ENCODE data around the gene C3orf52. TPM values are rescaled to one million over a fixed set of nuclear protein-coding genes. Genes with fewer than 3 reads are reported as not detected.

Gene C3orf52
- total and polyA plus RNA-seq, 2 experiments from 2014 or later, result 10.4 to 18.8 TPM

DNA sequence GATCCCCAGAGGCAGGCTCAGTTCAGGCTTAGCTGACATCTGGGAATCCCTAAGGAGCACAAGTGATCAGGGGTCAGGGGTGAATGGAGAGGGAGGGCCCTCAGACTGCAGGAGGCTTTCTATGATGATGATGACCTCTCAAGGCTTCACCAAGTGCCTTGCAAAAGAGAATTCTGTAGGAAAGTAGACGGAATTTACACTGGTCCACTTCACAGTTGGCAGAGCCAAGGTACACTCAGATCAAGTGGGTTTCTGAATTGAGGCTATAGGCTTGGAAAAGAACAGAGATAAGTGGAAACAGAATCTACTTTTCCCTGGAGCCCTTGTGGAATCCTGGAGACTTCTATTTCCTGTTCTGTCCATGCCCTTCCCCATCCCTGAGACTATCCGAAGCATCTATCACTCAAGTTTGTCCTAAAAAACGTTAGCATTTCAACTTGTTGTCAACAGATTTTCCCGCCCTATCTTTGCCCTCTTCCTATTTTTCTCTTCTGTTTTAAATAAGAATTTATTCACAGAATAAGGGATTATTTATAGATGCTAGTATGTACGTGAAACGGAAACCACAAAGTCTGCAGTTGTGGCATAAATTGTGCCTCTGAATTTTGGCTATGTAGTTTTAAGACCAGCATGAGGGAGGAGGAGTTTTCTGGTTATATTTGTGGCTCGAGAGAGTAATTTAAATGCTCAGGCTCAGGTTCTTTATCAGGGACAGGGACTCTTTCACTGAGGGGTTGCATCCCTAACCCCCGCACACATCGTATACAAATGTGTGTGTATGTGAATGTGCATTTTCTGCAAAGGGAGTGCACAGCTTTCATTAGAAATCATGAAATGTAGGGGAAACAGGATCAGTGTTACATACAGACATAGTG, 34.0 kb downstream of the C3orf52 start:
- H3K4me3 ChIP-seq, result no peak overlapping the region
- no peak for DNase-seq (ENCODE audit: low read depth in 1 of 2, low spot score in 1 of 2)
- no peaks in the 10 kb centered on the region for H3K27me3 ChIP-seq
- H3K36me3 ChIP-seq, result peaks cover 6% of the 10 kb centered on the region
- H3K4me1 ChIP-seq (ENCODE audit: low read depth), result peaks cover 16% of the 10 kb centered on the region
- TF ChIP-seq, protein P1, sequence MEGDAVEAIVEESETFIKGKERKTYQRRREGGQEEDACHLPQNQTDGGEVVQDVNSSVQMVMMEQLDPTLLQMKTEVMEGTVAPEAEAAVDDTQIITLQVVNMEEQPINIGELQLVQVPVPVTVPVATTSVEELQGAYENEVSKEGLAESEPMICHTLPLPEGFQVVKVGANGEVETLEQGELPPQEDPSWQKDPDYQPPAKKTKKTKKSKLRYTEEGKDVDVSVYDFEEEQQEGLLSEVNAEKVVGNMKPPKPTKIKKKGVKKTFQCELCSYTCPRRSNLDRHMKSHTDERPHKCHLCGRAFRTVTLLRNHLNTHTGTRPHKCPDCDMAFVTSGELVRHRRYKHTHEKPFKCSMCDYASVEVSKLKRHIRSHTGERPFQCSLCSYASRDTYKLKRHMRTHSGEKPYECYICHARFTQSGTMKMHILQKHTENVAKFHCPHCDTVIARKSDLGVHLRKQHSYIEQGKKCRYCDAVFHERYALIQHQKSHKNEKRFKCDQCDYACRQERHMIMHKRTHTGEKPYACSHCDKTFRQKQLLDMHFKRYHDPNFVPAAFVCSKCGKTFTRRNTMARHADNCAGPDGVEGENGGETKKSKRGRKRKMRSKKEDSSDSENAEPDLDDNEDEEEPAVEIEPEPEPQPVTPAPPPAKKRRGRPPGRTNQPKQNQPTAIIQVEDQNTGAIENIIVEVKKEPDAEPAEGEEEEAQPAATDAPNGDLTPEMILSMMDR (IDR thresholded peaks at IDR 0.05; ENCODE audit: low read depth, low read length), result no peak
- H3K9me3 ChIP-seq (ENCODE audit: low read depth), result no peaks in the 10 kb centered on the region
- H3K27ac ChIP-seq, result no peak overlapping the region

DNA sequence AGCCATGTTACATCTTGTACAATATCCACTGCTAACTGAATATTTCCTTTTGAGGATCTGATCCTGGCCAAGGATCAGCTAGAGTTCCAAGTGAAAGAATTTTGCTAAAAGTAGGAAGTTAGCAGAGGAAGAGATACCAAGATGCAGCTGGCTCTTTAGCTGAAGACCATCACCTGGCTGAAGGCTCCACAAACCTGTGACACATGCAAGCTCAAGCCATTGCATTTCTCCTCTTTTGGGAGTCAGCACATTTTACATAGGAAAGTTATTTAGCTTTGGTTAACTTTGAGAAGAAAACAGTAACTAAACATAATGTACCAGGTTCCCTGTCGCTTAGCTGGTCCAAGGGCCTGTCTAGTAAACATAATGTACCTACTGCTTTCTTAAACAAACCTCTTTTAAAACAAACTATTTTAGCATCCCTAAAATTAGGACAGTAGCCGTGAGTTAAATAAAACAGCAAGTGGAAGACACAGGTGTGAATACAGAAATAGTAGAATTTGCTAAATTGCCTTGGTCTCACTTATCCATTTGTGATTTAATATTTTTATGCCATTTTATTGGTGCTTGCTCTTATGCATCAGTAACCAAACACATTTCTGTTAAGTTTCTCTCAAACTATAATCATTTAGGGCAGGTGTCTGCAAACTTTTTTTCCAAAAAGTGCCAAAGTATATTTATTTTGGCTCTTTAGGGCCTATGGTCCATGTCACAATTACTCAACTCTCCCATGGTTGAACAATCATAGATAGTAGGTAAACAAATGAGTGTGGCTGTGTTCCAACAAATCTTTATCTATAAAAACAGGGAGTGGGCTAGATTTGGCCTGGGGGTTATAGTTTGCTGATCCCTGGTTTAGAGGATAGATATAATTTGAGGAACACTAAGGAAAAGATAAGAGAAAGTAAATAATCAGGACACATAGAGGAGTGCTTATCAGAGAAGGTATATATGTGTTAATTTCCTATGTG, 35.7 kb downstream of the C3orf52 start:
- Histone ChIP-seq H3K36me3 (peaks cover 3% of the 10 kb centered on the region), H3K4me3 (no peak overlapping the region), H3K27ac (no peak overlapping the region), H3K4me1 (ENCODE audit: low read depth) (peaks cover 23% of the 10 kb centered on the region), H3K9me3 (ENCODE audit: low read depth) (no peaks in the 10 kb centered on the region), H3K27me3 (no peaks in the 10 kb centered on the region)
- TF ChIP-seq, protein P1 (IDR thresholded peaks at IDR 0.05; ENCODE audit: low read depth, low read length), result no peak
- DNase-seq (ENCODE audit: low read depth in 1 of 2, low spot score in 1 of 2), result no peak

DNA sequence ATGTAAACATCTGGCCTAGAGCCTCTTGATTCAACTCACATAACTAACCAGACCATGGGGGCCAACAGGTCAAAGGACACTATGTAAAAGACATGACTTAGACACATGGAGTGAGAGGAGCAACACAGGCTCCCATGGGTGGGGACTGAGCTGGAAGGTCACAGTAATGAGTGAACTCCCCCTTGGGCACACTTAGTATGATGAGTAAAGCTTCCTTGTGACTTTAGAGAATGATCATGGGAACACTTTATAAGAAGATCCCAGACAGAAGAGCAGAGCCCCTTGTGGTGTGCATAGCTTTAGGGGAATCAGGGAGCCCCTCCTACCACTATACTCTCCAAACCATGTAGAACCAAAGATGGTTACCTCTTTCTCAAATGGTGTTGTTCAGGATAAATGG, 36.7 kb downstream of the C3orf52 start:
- H3K27me3 ChIP-seq, result no peaks in the 10 kb centered on the region
- TF ChIP-seq, protein P1 (IDR thresholded peaks at IDR 0.05; ENCODE audit: low read depth, low read length), result no peak
- H3K4me3 ChIP-seq, result no peak overlapping the region
- H3K9me3 ChIP-seq (ENCODE audit: low read depth), result no peaks in the 10 kb centered on the region
- no peak overlapping the region for H3K27ac ChIP-seq
- DNase-seq (ENCODE audit: low read depth in 1 of 2, low spot score in 1 of 2), result no peak
- peaks cover 3% of the 10 kb centered on the region for H3K36me3 ChIP-seq
- H3K4me1 ChIP-seq (ENCODE audit: low read depth), result peaks cover 33% of the 10 kb centered on the region

DNA sequence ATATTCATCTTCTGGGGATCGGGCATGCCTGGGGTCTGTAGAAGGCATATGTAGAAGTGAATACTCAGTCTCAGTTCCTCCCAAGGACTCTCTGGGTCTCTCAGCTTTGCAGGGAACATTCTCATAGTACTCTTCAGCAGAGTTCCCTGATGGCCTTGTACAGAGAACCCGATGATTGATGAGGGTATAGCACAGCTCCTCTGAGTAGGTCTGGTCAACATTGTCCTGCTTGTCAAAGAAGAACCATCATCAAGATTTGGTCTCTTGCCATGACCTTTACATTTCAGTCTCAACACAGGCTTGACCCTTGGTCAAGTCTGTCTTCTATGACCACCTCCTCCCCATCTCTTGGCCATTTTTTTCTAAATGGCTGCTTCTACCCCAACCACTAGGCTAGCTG, 37.4 kb downstream of the C3orf52 start:
- H3K9me3 ChIP-seq (ENCODE audit: low read depth), result no peaks in the 10 kb centered on the region
- H3K4me3 ChIP-seq, result no peak overlapping the region
- DNase-seq (ENCODE audit: low read depth in 1 of 2, low spot score in 1 of 2), result no peak
- peaks cover 36% of the 10 kb centered on the region for H3K4me1 ChIP-seq (ENCODE audit: low read depth)
- H3K36me3 ChIP-seq, result peaks cover 3% of the 10 kb centered on the region
- H3K27ac ChIP-seq, result no peak overlapping the region
- TF ChIP-seq, protein P1 (IDR thresholded peaks at IDR 0.05; ENCODE audit: low read depth, low read length), result no peak
- no peaks in the 10 kb centered on the region for H3K27me3 ChIP-seq

DNA sequence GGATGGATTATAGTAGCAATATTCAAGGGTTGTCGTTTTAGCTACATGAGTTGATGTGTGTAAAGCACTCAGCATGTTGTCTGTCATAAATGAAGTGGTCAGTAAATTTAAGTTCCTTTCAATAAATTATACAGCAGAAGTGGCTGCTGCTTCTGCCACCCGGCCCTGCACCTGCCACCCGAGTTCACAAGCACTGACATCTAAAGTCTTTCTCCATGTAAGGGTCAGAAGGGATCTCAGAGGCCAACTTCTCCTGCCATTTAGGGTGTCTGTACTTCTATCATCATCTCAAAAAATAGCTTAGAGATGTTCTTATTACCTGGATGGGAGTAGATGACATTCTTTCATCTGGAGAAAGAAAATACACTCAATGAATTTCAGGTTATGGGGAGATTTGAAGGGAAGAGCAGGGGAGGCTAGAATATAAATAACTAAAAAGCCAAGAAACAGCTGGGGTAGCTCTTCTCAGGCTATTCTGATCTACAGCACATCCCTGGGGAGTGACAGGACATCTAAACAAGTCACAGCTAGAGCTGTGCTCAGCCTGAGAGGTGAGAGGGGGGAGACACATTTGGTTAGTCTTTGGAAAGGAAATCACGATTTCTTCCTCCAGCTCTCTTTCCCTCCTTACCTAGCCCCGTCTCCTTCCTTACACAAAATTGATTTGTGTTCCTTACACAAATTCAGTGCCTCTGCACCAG, 38.9 kb downstream of the C3orf52 start:
- Histone ChIP-seq H3K27me3 (no peaks in the 10 kb centered on the region), H3K9me3 (ENCODE audit: low read depth) (no peaks in the 10 kb centered on the region), H3K4me1 (ENCODE audit: low read depth) (peaks cover 48% of the 10 kb centered on the region), H3K4me3 (no peak overlapping the region), H3K36me3 (no peaks in the 10 kb centered on the region), H3K27ac (no peak overlapping the region)
- no peak for DNase-seq (ENCODE audit: low read depth in 1 of 2, low spot score in 1 of 2)
- TF ChIP-seq, protein P1 (IDR thresholded peaks at IDR 0.05; ENCODE audit: low read depth, low read length), result no peak
